CMK (cell line): ENCODE measurements around the gene INPP5K.
A peak's percentile ranks its signal among the peaks of the same experiment; 100 is the strongest.
"Not testable (repeated sequence)": the region's sequence is repeated elsewhere in the genome, so short reads cannot be mapped to it uniquely, and the experiment has no call there.

Experiments used
- DNase-seq: peaks from one replicate; pipeline ENCODE4 v3.0.0-alpha.2; 2010; ENCODE audit warnings: low read depth

Gene INPP5K

DNA sequence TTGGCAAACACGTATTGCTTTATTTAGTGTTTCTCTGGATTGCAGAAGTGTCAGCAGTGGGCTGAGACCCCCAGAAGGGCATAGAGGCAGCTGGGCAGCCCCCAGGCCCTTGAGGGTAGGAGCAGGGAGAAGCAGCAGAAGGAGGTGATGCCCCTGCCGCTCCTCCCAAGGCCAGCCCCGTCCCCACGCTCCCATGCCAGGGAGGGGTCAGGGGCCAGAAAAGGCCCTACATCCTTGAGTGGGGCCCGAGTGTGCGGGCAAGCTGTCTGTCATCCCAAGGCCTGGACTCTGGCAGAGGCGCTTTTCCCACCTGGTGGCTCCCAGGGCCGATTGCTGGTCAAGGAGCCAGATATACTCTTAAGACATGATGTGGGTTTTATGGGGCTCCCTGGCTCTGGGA, 52.2 kb downstream of the INPP5K start:
- no peak for DNase-seq

DNA sequence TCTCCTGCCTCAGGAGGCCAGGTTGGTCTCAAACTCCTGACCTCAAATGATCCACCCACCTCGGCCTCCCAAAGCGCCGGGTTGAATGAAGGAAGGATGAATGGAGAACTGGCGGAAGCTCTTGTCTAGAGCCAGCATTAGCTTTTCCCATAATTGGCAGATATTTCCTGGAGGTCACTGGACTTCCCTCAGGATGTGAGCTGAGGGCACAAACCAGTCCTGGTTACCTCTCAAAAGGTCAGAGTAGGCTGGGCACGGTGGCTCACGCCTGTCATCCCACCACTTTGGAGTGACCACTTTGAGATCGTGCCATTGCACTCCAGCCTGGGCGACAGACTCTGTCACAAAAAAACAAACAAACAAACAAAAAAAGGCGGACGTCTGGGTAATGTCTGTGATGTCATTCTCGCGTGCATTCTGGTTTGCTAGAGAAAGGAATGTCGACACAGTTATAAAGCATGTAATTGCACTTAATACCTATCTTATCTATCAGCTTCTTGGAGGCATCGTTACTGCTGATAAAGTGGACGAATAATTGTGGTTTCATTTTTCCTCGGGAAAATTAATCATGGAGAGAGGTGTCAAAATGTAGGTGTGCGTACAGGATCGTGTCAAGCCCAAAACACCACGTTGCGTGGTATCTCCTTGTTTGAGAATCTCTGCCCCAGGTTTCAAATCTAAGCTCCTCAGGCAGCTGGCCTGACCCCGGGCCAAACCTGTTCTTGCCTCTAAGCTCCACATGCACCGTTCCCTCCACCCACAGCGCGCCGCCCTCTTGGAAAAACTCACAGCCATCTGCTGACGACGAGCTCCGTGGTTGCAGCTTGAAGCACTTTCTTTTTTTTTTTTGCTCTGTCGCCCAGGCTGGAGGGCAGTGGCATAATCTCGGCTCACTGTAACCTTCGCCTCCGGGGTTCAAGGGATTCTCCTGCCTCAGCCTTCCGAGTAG, 54.0 kb downstream of the INPP5K start:
- DNase-seq: no peak

DNA sequence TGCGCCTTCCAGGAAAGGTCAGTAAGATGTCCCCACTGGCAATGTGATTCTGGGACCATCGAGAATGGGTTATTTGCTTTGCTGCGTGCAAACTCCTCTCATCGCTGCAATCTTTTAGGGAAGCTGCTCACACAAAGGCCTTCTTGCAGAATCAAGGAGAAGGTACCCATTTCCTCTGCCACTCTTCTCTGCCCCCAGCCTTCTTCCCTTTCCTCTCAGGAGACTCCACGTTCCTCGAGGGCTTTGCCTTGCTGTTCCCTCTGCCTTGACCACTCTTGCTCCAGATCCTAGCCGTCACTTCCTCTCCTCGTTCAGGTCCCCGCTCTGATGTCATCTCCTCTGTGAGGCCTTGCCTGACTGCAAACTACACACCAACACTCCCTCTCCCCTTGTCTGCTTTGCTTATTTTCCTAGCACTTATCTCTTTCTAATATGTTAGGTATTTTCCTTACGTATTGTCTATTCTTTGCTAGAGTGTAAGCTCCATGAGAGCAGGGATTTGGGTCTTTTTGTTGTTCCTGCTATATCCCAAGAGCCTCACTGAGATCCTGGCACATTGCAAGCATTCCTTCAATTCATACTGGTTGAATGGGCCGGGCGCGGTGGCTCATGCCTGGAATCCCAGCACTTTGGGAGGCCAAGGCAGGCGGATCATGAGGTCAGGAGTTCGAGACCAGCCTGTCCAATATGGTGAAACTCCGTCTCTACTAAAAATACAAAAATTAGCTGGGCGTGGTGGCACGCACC, 55.0 kb downstream of the INPP5K start:
- DNase-seq: no peak

DNA sequence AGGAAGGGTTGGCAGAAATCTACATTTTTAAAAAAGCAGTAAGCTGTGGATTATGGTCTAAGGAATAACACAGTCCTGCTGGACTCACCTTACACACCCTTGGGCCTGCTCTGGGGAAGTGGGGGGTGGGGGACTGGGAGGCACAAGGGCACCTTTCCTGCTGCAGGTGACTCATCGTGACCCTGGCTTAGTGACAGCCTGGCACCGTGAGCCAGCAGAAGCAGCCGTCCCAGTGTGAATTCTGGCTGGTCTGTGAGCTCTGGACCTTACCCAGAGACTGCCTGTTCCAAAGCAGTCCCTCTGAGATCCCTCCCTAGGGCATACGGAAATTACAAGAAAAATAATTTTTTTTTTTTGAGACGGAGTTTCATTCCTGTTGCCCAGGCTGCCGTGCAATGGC, 56.2 kb downstream of the INPP5K start:
- DNase-seq: no peak

DNA sequence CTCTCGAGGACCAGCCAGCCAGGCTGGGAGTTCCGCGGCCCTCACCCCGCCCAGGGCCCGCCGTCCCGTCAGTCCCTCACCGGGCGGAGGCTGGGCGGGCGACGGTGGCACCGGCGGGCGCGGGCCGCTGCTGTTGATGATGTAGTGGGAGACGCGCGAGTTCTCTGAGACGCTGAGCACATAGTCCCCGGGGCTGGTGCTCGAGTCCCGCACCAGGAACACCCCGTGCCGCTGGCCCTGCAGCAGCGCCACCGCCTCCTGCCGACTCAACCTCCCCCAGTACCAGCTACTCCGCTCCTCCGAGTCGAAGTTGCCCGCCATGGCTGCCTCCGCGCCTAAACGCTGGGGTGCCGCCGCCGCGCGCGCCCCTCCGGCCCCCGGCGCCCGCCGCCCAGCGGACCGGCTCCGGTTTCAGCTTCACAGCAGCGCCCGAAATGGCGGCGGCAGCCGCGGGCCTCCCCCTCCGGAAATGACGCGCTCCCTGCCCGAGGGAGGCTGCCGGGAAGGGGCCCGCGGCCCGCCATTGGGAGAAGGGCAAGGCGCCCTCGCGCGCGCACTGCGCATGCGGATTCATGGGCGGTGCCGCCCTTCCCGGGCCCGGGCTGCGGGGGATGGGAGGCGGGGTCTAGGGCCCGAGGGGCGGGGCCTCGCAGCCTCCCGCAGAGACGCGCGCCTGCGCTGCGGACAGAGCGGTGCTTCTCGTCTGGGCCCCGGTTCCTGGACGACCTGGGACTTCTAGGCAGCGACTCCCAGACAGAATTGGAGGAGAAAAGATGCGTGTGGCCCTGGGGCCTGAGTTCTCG, 60.4 kb downstream of the INPP5K start, which contains the start of gene CRK:
TSS of gene CRK (minus strand) at position 436 of the 803 bp plus-strand sequence. CDS start at position 321, 115 bp downstream.
- peak; percentile 59 for DNase-seq

DNA sequence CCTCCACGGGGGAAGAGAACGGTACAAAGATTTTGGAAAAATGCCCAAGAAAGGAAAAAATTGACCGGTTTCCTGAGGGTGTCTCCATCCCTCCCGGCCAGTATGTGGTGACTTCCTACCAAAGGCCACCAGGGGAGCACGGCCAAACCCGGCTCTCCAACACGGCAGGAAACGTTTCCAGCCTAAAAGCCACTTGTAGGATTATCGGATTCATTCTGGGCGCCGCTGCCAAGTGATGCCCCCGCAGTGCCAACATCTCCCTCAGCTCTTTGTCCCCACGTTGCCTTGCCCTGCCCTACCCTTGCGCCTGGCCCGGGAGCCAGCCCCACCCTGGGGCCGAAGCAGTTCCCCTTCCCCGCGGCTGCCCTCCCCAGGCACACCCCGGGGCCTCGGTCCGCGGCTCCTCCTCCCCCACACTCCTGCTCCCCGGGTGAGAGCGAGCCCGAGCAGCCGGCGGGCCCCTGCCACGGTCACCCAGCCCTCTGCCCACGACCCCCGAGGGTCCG, 61.1 kb downstream of the INPP5K start:
- no peak for DNase-seq

DNA sequence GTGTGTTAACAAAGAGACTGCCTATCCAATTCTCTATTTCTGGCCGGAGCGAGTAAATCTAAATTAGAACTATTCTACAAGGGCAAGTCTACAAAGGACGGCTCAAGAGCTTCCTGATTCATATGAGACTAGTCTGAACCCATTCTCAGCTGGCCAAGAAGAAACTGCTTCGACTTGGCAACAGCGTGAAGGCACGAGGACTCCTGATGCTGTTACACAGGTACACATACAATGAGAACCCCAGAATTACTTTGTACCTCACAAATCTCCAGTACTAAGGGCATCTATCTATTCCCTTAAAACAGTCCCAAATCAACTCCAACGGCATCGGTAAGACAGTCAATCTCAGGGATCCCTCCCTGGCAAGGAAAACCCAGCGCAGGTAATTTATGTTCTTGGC, 61.9 kb downstream of the INPP5K start:
- no peak for DNase-seq

DNA sequence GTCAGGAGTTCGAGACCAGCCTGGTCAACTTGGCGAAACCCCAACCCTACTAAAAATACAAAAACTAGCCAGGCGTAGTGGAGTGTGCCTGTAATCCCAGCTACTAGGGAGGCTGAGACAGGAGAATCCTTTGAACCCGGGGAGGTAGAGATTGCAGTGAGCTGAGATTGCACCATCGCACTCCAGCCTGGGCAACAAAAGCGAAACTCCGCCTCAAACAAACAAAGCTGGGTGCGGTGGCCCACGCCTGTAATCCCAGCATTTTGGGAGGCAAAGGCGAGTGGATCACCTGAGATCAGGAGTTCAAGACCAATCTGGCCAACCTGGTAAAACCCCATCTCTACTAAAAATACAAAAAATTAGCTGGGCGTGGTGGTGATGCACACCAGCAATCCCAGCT, 62.7 kb downstream of the INPP5K start:
- DNase-seq: not testable (repeated sequence)

DNA sequence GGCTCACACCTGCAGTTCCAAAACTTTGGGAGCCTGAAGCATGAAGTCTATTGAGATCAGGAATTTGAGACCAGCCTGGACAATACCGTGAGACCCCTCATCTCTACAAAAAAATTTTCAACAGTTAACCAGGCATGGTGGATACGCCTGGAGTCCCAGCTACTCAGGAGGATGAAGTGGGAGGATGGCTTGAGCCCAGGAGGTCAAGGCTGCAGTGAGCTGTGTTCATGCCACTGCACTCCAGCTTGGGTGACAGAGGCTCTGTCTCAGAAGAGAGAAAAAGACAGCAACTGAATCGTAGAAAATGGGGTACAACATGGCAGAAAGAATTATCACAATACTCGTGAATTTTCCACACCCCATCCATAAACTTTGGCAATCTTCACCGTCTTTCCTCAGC, 63.6 kb downstream of the INPP5K start:
- no peak for DNase-seq

DNA sequence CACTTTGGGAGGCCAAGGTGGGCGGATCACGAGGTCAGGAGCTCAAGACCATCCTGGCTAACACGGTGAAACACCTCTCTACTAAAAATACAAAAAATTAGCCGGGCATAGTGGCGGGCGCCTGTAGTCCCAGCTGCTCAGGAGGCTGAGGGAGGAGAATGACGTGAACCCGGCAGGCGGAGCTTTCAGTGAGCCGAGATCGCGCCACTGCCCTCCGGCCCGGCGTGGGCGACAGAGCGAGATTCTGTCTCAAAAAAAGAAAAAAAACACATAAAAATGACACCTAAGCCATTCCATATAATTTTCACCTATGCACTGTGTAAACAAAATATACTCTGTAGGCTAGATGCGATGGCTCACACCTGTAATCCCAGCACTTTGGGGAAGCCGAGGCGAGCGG, 66.2 kb downstream of the INPP5K start:
- DNase-seq: not testable (repeated sequence)

DNA sequence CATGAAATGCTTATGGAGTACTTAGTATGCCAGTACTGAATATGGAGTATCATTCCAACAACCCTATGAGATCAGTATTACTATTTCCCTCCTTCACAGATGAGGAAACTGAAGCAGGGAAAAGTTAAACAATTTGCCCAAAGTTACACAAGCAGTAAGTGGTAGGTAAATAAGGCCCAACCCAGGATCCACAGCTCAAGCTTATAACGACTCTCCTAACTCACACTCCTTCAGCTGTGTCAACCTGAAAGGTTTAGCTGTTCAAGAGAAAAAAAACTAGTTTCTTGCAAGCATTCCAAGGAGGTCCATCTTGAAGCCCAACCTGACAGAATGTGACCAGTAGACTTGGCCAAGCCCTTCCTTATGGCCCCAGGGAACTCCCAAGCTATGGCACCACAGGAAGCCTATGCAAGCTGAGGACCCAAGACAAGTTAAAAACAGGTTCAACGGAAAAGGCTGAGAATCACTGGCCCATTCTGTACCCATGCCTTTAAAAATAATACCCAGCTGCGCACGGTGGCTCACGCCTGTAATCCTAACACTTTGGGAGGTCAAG, 66.9 kb downstream of the INPP5K start:
- no peak for DNase-seq

DNA sequence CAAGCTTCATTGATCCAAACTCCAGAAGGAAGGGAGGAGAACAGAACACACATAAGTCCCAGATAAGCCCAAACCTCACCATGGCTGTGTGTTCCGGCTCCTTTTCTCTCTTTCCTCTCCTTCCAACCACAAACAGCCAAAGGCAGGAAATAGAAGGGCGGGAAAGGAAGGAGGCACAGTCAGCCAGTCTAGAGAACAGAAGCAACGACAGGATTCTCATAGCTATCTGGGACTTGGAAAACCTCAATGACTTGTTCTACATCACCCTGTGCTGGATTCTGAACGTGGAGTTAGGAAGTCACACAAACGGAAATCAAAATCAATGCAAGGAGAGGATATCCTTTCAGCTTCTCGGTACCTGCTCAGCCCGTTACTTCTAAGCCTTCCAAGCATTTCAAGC, 69.4 kb downstream of the INPP5K start:
- no peak for DNase-seq

DNA sequence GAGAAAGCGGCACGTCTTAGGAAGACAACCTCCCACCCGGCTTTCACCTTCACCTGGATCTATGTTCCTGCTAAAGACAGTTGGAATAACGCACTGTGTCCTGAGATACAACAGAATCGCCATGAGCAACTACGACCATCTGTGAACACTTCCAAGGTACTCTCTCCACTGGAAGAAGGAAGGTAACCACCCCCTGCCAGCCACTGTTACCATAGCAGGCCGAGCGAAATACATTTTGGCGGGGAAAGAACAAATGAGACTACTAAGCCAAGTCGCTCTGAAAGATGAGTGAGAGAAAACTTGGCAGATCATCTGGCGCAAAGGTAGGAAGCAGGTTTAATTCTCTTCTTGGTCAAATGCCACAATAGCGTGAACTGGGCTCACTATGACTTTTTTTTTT, 70.2 kb downstream of the INPP5K start:
- no peak for DNase-seq

DNA sequence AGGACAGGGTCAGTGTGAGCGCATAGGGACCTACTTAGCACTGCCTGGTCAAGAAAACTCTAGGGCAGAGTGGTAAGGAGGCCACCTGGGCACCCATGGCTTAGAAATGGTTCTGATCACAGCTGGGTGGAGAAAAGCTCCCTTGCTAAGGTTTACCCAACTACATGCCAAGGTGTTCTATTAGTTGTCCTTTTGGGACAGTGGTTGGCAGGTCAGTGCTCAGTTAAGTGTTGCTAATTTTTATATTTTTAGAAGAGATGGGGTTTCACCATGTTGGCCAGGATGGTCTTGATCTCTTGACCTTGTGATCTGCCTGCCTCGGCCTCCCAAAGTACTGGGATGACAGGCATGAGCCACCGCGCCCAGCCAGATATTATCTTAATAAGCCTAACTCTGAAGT, 70.7 kb downstream of the INPP5K start:
- not testable (repeated sequence) for DNase-seq
